ENCODE data around the gene CCNT1. TPM values are rescaled to one million over a fixed set of nuclear protein-coding genes. Genes with fewer than 3 reads are reported as not detected.

The CCNT1 gene
- total and polyA plus RNA-seq, 2 of the 13 experiments (the other 11 are each of a cell fraction or from before 2014, with no cell fraction given): 18.0 to 28.2 TPM

DNA sequence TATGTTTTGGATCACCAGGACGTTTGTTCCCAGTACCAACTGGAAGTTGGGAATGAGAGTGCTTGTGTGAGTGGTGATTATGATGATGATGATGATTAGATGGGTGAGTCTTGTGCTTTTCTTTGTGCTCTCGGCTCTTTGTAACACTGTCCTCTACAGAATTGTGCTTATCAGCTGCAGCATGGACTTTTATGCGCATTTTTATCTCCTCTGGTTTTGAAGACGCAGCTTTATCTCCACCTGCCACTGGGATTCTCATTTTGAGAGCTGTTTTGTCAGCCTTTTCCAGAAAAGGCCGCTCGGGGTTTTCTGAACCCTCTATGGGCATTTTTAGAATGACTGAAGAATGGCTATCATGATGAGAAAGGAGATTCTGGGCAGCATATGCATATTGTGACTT is 22.9 kb downstream of the CCNT1 start:
- Histone ChIP-seq H2AFZ (ENCODE audit: low read length) (no peak overlapping the region), H3K36me3 (replicated peaks in 1 of 2; ENCODE audit: control insufficient read depth in 1 of 2, insufficient read depth in 2 of 2, low read length in 2 of 2) (peaks cover 16 to 56% of the 10 kb centered on the region in 2 experiments), H3K27ac (ENCODE audit: extremely low read length, insufficient read depth, low read length) (no peak overlapping the region), H4K20me1 (ENCODE audit: insufficient read depth, low read length) (no peaks in the 10 kb centered on the region), H3K4me2 (ENCODE audit: low read depth, low read length) (no peak overlapping the region), H3K79me2 (ENCODE audit: insufficient read depth, low read length) (peaks cover 2% of the 10 kb centered on the region), H3K27me3 (ENCODE audit: control insufficient read depth in 1 of 2, insufficient read depth in 2 of 2, low read length in 2 of 2) (no peaks in the 10 kb centered on the region), H3K4me1 (ENCODE audit: insufficient read depth, low read length) (peaks cover 27% of the 10 kb centered on the region), H3K9ac (ENCODE audit: insufficient read depth, low read depth, low read length) (no peak overlapping the region), H3K9me3 (ENCODE audit: low read length) (no peaks in the 10 kb centered on the region), H3K4me3 (replicated peaks in 1 of 3; ENCODE audit: insufficient read depth in 1 of 3, low read depth in 2 of 3, low read length in 3 of 3) (no peak overlapping the region)
- 99% methylated on average over 6 of the region's 6 CpGs for WGBS (ENCODE audit: low lambda C conversion rate)
- CTCF ChIA-PET (ENCODE audit: low intra/inter-chr PET ratio, low total read pairs): no interaction called here
- ATAC-seq (no peak), DNase-seq (ENCODE audit: low spot score) (no peak), FAIRE-seq (no peak)
- BruUV-seq (replicated peaks): no TSS peak
- intact Hi-C loops (cut with micrococcal nuclease; ENCODE audit: unreplicated experiment): no loop called here
- POLR2A ChIA-PET: interaction anchor here (1.5 kb wide), 1 partner anchor 11 kb away, joined by 3 read pairs; the partner anchor contains the start of gene KANSL2
- in situ Hi-C loops (cut with HindIII; ENCODE audit: extremely low pct_ligation_motif_present, low pct_unique_long_range_greater_than_20kb): no loop called here
- TF ChIP-seq, protein P1, sequence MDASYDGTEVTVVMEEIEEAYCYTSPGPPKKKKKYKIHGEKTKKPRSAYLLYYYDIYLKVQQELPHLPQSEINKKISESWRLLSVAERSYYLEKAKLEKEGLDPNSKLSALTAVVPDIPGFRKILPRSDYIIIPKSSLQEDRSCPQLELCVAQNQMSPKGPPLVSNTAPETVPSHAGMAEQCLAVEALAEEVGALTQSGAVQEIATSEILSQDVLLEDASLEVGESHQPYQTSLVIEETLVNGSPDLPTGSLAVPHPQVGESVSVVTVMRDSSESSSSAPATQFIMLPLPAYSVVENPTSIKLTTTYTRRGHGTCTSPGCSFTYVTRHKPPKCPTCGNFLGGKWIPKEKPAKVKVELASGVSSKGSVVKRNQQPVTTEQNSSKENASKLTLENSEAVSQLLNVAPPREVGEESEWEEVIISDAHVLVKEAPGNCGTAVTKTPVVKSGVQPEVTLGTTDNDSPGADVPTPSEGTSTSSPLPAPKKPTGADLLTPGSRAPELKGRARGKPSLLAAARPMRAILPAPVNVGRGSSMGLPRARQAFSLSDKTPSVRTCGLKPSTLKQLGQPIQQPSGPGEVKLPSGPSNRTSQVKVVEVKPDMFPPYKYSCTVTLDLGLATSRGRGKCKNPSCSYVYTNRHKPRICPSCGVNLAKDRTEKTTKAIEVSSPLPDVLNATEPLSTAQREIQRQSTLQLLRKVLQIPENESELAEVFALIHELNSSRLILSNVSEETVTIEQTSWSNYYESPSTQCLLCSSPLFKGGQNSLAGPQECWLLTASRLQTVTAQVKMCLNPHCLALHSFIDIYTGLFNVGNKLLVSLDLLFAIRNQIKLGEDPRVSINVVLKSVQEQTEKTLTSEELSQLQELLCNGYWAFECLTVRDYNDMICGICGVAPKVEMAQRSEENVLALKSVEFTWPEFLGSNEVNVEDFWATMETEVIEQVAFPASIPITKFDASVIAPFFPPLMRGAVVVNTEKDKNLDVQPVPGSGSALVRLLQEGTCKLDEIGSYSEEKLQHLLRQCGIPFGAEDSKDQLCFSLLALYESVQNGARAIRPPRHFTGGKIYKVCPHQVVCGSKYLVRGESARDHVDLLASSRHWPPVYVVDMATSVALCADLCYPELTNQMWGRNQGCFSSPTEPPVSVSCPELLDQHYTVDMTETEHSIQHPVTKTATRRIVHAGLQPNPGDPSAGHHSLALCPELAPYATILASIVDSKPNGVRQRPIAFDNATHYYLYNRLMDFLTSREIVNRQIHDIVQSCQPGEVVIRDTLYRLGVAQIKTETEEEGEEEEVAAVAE (CRISPR knock-in tag; IDR thresholded peaks at IDR 0.05; ENCODE audit: borderline replicate concordance): no peak
- TF ChIP-seq ZFAT (CRISPR knock-in tag; conservative IDR thresholded peaks at IDR 0.05): no peak
- no peak for TF ChIP-seq CEBPB (IDR thresholded peaks at IDR 0.05; ENCODE audit: borderline replicate concordance, low read depth, low read length)
- no peak for TF ChIP-seq BORCS8-MEF2B (CRISPR knock-in tag; IDR thresholded peaks at IDR 0.05)
- no peak for TF ChIP-seq JDP2 (CRISPR knock-in tag; IDR thresholded peaks at IDR 0.05; ENCODE audit: borderline replicate concordance)
- TF ChIP-seq, protein P2, sequence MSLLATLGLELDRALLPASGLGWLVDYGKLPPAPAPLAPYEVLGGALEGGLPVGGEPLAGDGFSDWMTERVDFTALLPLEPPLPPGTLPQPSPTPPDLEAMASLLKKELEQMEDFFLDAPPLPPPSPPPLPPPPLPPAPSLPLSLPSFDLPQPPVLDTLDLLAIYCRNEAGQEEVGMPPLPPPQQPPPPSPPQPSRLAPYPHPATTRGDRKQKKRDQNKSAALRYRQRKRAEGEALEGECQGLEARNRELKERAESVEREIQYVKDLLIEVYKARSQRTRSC (CRISPR knock-in tag; IDR thresholded peaks at IDR 0.05; ENCODE audit: low read depth): no peak
- TF ChIP-seq, protein P3, sequence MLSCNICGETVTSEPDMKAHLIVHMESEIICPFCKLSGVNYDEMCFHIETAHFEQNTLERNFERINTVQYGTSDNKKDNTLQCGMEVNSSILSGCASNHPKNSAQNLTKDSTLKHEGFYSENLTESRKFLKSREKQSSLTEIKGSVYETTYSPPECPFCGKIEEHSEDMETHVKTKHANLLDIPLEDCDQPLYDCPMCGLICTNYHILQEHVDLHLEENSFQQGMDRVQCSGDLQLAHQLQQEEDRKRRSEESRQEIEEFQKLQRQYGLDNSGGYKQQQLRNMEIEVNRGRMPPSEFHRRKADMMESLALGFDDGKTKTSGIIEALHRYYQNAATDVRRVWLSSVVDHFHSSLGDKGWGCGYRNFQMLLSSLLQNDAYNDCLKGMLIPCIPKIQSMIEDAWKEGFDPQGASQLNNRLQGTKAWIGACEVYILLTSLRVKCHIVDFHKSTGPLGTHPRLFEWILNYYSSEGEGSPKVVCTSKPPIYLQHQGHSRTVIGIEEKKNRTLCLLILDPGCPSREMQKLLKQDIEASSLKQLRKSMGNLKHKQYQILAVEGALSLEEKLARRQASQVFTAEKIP (CRISPR knock-in tag; IDR thresholded peaks at IDR 0.05; ENCODE audit: borderline replicate concordance): no peak
- no peak for TF ChIP-seq ZFP37 (CRISPR knock-in tag; IDR thresholded peaks at IDR 0.05; ENCODE audit: borderline replicate concordance)
- TF ChIP-seq, protein P4, sequence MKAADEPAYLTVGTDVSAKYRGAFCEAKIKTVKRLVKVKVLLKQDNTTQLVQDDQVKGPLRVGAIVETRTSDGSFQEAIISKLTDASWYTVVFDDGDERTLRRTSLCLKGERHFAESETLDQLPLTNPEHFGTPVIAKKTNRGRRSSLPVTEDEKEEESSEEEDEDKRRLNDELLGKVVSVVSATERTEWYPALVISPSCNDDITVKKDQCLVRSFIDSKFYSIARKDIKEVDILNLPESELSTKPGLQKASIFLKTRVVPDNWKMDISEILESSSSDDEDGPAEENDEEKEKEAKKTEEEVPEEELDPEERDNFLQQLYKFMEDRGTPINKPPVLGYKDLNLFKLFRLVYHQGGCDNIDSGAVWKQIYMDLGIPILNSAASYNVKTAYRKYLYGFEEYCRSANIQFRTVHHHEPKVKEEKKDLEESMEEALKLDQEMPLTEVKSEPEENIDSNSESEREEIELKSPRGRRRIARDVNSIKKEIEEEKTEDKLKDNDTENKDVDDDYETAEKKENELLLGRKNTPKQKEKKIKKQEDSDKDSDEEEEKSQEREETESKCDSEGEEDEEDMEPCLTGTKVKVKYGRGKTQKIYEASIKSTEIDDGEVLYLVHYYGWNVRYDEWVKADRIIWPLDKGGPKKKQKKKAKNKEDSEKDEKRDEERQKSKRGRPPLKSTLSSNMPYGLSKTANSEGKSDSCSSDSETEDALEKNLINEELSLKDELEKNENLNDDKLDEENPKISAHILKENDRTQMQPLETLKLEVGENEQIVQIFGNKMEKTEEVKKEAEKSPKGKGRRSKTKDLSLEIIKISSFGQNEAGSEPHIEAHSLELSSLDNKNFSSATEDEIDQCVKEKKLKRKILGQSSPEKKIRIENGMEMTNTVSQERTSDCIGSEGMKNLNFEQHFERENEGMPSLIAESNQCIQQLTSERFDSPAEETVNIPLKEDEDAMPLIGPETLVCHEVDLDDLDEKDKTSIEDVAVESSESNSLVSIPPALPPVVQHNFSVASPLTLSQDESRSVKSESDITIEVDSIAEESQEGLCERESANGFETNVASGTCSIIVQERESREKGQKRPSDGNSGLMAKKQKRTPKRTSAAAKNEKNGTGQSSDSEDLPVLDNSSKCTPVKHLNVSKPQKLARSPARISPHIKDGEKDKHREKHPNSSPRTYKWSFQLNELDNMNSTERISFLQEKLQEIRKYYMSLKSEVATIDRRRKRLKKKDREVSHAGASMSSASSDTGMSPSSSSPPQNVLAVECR (CRISPR knock-in tag; IDR thresholded peaks at IDR 0.05; ENCODE audit: borderline replicate concordance): no peak
- no peak for TF ChIP-seq GTF3A (CRISPR knock-in tag; conservative IDR thresholded peaks at IDR 0.05)
- TF ChIP-seq, protein P5, sequence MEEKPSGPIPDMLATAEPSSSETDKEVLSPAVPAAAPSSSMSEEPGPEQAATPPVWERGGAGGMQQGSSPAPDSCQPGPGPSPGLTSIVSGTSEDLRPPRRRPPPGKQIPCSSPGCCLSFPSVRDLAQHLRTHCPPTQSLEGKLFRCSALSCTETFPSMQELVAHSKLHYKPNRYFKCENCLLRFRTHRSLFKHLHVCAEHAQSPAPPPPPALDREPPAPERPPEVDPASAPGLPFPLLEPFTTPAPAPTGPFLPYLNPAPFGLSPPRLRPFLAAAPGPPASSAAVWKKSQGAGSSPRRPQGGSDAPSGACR (CRISPR knock-in tag; IDR thresholded peaks at IDR 0.05): no peak
- no peak for TF ChIP-seq ZFP90 (CRISPR knock-in tag; IDR thresholded peaks at IDR 0.05; ENCODE audit: borderline replicate concordance)
